ENCODE results near the gene IFNL4. TPM values are rescaled to one million over a fixed set of nuclear protein-coding genes. Genes with fewer than 3 reads are reported as not detected.
"Not testable (repeated sequence)": the region's sequence is repeated elsewhere in the genome, so short reads cannot be mapped to it uniquely, and the experiment has no call there.

Gene IFNL4
- total and polyA plus RNA-seq, 10 of the 15 experiments (the other 5 are each of a cell fraction or from before 2014, with no cell fraction given) = not detected

- 64% methylated on average over 10 of the region's 10 CpGs for WGBS (ENCODE audit: insufficient coverage, insufficient replicate concordance, low lambda C conversion rate, missing lambda C conversion rate)
- BruUV-seq (replicated peaks); H2AFZ ChIP-seq (ENCODE audit: control insufficient read depth, low read depth, low read length); CTCF ChIA-PET; intact Hi-C loops (cut with micrococcal nuclease; ENCODE audit: unreplicated experiment); H3K4me1 ChIP-seq (ENCODE audit: control insufficient read depth, insufficient read depth, low read length); H3K4me2 ChIP-seq (ENCODE audit: control insufficient read depth, insufficient read depth); H3K9me3 ChIP-seq (replicated peaks; ENCODE audit: control insufficient read depth, insufficient read depth, low read length); in situ Hi-C loops (cut with MboI); SMC1A ChIA-PET (ENCODE audit: uncharacterized antibody, unreplicated experiment); H3K79me2 ChIP-seq (ENCODE audit: control insufficient read depth, insufficient read depth, low read length); DNase-seq (ENCODE audit: low read depth, low spot score); H3K36me3 ChIP-seq (ENCODE audit: control insufficient read depth in 2 of 2, insufficient read depth in 2 of 2, low read length in 1 of 2); H3K9ac ChIP-seq (ENCODE audit: control insufficient read depth, insufficient read depth, low read length); RAD21 ChIA-PET (ENCODE audit: unreplicated experiment); H3K4me3 ChIP-seq; H3K27me3 ChIP-seq (replicated peaks in 1 of 2; ENCODE audit: control insufficient read depth in 2 of 2, insufficient read depth in 2 of 2, low read length in 1 of 2); H3K27ac ChIP-seq (ENCODE audit: control insufficient read depth, insufficient read depth); POLR2A ChIA-PET; H4K20me1 ChIP-seq (ENCODE audit: control insufficient read depth, insufficient read depth): not testable (repeated sequence)
- ATAC-seq = peak; percentile 22; the same call in 1 of the 3 replicates
- peak; percentile 18 for FAIRE-seq
These were observed 20.0 kb upstream of the IFNL4 start for GRCh38 chr19:39268531-39269223.

GRCh38 chr19:39268085-39268484 is 19.4 kb upstream of the IFNL4 start, which contains the start of gene IFNL2:
IFNL2 (plus strand) TSS chr19:39268396; CDS start chr19:39268569, 173 bp downstream.
- H3K27ac ChIP-seq (ENCODE audit: control insufficient read depth, insufficient read depth); H3K4me1 ChIP-seq (ENCODE audit: control insufficient read depth, insufficient read depth, low read length); DNase-seq (ENCODE audit: low read depth, low spot score); H3K9me3 ChIP-seq (replicated peaks; ENCODE audit: control insufficient read depth, insufficient read depth, low read length); RAD21 ChIA-PET (ENCODE audit: unreplicated experiment); in situ Hi-C loops (cut with MboI); H2AFZ ChIP-seq (ENCODE audit: control insufficient read depth, low read depth, low read length); H3K79me2 ChIP-seq (ENCODE audit: control insufficient read depth, insufficient read depth, low read length); SMC1A ChIA-PET (ENCODE audit: uncharacterized antibody, unreplicated experiment); H3K9ac ChIP-seq (ENCODE audit: control insufficient read depth, insufficient read depth, low read length); H4K20me1 ChIP-seq (ENCODE audit: control insufficient read depth, insufficient read depth); BruUV-seq (replicated peaks); H3K36me3 ChIP-seq (ENCODE audit: control insufficient read depth in 2 of 2, insufficient read depth in 2 of 2, low read length in 1 of 2); POLR2A ChIA-PET; H3K4me2 ChIP-seq (ENCODE audit: control insufficient read depth, insufficient read depth); H3K4me3 ChIP-seq; intact Hi-C loops (cut with micrococcal nuclease; ENCODE audit: unreplicated experiment); H3K27me3 ChIP-seq (replicated peaks in 1 of 2; ENCODE audit: control insufficient read depth in 2 of 2, insufficient read depth in 2 of 2, low read length in 1 of 2): not testable (repeated sequence)
- CTCF ChIA-PET = interaction anchor here (0.7 kb wide), 1 partner anchor 50 kb away, joined by 4 read pairs; no protein-coding TSS in a partner anchor
- peak; percentile 92 for ATAC-seq
- peak; percentile 99 for FAIRE-seq
- no CpG with 5 or more reads among the region's 1 CpG for WGBS (ENCODE audit: insufficient coverage, insufficient replicate concordance, low lambda C conversion rate, missing lambda C conversion rate)
